LNCAP (cell line): ENCODE results near the gene EVA1B.

Experiments
- TF ChIP-seq, protein P1 (sequence below): fragments of 450-650 bp; IDR thresholded peaks from 2 replicates; pipeline ENCODE4 v1.5.1; 2017; ENCODE audit warnings: mild to moderate bottlenecking

The EVA1B gene, protein sequence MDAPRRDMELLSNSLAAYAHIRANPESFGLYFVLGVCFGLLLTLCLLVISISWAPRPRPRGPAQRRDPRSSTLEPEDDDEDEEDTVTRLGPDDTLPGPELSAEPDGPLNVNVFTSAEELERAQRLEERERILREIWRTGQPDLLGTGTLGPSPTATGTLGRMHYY

DNA sequence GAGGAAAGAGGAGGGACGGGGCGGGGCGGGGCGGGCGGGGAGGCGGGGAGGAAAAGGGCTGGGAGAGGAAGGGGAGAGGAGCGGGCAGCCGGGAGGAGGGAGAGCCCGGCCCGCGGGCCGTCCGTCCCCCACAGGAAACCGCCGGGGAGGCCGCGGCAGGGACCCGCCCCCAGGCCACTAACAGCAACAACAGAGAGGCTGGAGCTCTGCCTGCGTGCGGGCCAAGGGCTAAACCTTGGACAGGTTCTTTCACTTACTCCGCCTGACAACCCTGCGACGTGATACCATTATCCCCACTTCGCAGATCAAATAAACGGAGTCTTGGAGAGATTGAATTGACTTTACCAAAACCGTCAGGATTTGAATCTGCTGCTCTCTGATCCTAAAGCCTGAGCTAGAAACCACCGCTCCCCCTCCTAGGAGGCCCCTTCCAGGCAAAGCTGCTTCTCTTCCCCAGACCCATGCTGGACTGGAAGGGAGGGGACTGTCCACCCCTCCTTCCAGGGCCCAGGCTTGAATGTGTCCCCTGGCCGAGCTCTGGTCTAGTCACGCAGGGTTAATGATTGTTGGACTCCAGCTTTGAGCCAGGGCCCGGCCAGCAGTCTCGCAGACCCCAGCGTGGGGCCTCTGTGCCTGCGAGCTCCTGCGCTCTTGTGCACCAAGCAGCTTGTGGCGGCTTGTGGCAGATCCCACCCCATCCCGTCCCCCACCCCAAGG is at the start of gene EVA1B:
TSS of gene EVA1B (minus strand) at position 10 of the 717 bp plus-strand sequence. CDS start 608 bp downstream, outside the sequence.
- TF ChIP-seq, protein P1, sequence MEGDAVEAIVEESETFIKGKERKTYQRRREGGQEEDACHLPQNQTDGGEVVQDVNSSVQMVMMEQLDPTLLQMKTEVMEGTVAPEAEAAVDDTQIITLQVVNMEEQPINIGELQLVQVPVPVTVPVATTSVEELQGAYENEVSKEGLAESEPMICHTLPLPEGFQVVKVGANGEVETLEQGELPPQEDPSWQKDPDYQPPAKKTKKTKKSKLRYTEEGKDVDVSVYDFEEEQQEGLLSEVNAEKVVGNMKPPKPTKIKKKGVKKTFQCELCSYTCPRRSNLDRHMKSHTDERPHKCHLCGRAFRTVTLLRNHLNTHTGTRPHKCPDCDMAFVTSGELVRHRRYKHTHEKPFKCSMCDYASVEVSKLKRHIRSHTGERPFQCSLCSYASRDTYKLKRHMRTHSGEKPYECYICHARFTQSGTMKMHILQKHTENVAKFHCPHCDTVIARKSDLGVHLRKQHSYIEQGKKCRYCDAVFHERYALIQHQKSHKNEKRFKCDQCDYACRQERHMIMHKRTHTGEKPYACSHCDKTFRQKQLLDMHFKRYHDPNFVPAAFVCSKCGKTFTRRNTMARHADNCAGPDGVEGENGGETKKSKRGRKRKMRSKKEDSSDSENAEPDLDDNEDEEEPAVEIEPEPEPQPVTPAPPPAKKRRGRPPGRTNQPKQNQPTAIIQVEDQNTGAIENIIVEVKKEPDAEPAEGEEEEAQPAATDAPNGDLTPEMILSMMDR = no peak

DNA sequence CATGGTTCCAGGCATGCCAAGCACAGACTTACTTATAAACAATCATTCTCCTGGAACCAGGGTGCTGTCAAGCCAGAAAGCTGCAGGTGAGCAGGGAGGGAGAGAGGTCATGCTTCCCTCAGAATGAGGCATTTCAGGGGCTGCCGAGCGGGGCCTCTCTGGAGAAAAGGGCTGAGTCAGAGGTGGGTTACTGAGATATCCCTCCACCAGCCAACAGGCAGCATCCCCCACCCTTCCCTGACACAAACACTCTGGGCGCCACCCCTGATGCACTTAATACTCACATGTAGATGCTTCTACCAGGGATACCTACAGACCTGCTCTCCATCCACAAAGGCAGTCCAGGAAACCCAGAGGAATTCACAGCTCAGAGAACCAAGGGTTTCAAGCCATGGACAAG is 49.2 kb upstream of the EVA1B start:
- TF ChIP-seq, protein P1 = no peak

DNA sequence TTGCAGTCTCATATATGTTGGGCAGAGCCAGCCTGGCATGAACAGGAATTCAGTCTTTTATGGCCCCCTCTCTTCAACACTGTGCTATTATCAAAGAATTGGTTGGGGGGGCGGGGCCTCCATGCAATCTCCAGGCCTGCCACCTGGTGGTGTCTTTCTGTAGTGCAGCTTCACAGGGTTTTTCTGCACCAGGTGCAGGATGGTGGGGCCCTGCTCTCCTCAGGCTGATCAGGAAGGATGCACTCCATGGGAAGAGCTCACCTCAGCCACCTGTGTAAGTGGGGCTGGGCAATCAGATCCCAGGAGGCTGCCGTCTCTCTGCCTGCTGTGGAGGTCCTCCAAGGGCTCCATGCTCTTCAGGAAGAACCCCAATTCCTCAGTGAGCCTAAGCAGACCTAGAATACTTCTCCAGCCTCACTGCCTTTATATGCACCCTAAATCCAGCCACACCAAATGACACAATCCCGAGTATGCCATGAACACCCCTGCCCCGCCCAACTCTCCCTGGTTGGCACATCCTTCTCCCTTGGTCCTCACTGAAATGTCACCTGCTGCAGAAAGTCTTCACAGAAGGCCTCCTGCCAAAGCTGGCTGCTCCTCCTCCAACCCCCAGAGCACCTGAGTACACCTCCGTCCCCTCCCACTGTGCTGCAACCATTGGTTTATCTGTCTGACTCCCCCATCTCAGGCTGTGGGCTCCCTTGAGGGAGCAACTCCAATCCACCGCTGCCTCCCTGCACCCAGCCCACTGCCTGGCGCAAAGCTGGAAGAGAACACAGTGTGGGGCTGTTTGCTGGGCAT is 45.8 kb upstream of the EVA1B start:
- TF ChIP-seq, protein P1 = peak; percentile 91

DNA sequence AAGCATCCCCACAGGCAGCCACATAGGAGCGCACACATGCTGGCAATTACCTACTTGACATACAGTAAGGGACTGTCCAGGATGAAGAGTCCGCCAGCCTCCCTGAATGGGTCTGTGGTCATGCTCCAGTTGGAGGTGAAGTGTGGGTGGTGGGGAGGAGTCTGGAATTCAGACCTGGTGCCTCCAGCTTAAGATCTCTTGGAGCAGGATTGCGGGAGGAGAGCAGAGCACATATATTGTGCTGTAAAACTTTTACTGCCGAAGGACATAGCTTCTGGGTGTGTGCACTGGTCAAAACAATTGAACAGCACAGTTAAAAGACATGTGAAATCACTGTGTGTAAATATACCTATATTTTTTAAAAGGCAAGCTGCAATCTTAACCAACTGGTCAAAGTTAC is 44.4 kb upstream of the EVA1B start:
- TF ChIP-seq, protein P1 = no peak

DNA sequence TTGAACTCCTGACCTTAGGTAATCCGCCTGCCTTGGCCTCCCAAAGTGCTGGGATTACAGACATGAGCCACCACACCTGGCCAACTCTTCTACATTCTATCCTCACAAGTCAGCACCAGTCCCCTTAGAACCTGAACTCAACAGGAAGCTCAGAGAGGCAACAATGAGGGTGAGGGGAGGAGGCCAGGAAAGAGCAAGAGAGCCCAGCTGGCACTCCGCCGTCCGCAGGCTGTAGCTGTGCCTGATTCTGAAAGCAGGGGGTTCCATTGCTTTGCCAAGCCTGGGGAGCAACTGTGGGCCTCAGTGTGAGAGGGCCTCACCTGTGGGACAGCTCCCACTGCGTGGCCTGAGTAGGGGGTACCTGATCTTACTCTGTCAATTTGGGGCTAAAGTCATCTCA is 43.6 kb upstream of the EVA1B start:
- TF ChIP-seq, protein P1 = no peak

DNA sequence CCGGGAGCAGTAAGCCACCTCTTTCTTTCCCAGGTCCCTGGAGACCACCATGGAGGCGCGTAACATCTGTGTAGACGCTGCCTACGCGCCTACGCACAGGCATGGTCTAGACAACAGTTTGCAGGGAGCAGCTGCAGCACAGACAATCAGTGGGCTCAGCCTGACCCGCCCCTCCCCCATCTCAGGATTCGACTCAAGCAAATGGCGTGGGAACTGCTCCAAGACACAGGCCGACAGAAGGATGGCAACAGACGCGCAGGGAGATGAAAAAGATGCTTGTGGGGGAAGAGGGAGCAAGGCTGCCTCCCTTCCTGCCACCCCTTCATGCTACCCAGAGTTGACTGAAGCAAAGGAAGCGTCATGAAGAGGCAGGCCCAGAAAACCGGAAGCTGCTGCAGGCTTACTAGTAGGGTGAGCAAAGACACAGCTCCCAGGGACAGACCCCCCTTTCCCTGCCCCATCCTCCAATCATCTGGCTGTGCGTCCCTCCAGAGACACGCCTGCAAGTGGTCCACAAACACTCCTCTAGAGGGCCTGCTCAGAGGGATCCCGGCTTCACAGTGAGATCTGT is 42.7 kb upstream of the EVA1B start:
- TF ChIP-seq, protein P1 = no peak

DNA sequence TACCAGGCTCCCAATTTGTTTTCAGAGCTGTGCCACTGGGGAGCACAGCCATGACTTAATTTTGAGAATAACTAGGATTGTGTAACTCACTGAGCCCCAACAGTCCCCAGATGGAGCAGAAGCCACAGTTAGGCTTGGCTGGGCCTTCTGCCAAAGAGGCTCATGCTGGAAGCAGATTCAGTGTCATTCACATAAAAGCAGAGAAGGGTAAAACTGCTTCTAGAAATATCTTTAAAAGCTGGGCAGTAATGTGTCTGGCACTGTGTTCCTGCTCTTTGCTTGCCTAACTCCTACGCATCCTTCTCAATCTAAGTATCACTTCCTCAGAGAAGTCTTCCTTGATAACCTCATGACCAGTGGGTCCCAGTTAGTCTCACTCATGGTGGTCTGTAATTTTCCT is 41.9 kb upstream of the EVA1B start:
- TF ChIP-seq, protein P1 = no peak
